HG03521 (cell line): Measurements from ENCODE around the gene VPS13D.

Experiments used
- ATAC-seq: cut with Tn5 transposase; IDR thresholded peaks from one replicate; pipeline ENCODE4 v1.9.1; 2021; ENCODE audit warnings: mild to moderate bottlenecking, moderate library complexity; ENCODE audit not compliant: unreplicated experiment

Gene VPS13D

GRCh38 chr1:12229835-12230548 lies at the start of gene VPS13D:
Gene VPS13D (plus strand): TSS chr1:12230030. CDS start chr1:12234267, 4,237 bp downstream.
- peak; percentile 89 for ATAC-seq

- no peak for ATAC-seq
Observed at GRCh38 chr1:12180315-12180714, 49.5 kb upstream of the VPS13D start.

GRCh38 chr1:12180903-12181302 lies 48.9 kb upstream of the VPS13D start:
- ATAC-seq = no peak

- no peak for ATAC-seq
Observed at GRCh38 chr1:12181568-12181967, 48.3 kb upstream of the VPS13D start.

- no peak for ATAC-seq
Observed at GRCh38 chr1:12182410-12182984, 47.3 kb upstream of the VPS13D start.

- ATAC-seq = no peak
Observed at GRCh38 chr1:12183095-12183794, 46.6 kb upstream of the VPS13D start.

- no peak for ATAC-seq
Observed at GRCh38 chr1:12184008-12184681, 45.7 kb upstream of the VPS13D start.

- ATAC-seq = no peak
Observed at GRCh38 chr1:12185036-12185917, 44.6 kb upstream of the VPS13D start.

- no peak for ATAC-seq
Observed at GRCh38 chr1:12185918-12186678, 43.7 kb upstream of the VPS13D start.

GRCh38 chr1:12186679-12186985 lies 43.2 kb upstream of the VPS13D start:
- ATAC-seq = no peak

GRCh38 chr1:12188115-12188514 lies 41.7 kb upstream of the VPS13D start:
- no peak for ATAC-seq

- ATAC-seq = no peak
Observed at GRCh38 chr1:12188657-12189327, 41.0 kb upstream of the VPS13D start.

- no peak for ATAC-seq
Observed at GRCh38 chr1:12189328-12189682, 40.5 kb upstream of the VPS13D start.

GRCh38 chr1:12191242-12192032 lies 38.4 kb upstream of the VPS13D start:
- no peak for ATAC-seq

- ATAC-seq = no peak
Observed at GRCh38 chr1:12194666-12195216, 35.1 kb upstream of the VPS13D start.

GRCh38 chr1:12195416-12195815 lies 34.4 kb upstream of the VPS13D start:
- ATAC-seq = no peak

- ATAC-seq = no peak
Observed at GRCh38 chr1:12196641-12197482, 33.0 kb upstream of the VPS13D start.

- no peak for ATAC-seq
Observed at GRCh38 chr1:12197483-12197880, 32.3 kb upstream of the VPS13D start.
